ENCODE measurements around the gene CGN.

GRCh38 chr1:151524736-151525135, 13.5 kb downstream of the CGN start:
- TF ChIP-seq MYNN (tag by site-specific recombination; IDR thresholded peaks at IDR 0.05; ENCODE audit: borderline replicate concordance) = no peak
- TF ChIP-seq CTCF (tag by site-specific recombination; IDR thresholded peaks at IDR 0.05) = no peak
- TF ChIP-seq YY1 (tag by site-specific recombination; IDR thresholded peaks at IDR 0.05) = no peak
- no peak for TF ChIP-seq ZNF830 (tag by site-specific recombination; IDR thresholded peaks at IDR 0.05; ENCODE audit: low read depth)
- TF ChIP-seq HOXA7 (CRISPR knock-in tag; IDR thresholded peaks at IDR 0.05; ENCODE audit: borderline replicate concordance) = no peak
- no peak for TF ChIP-seq ATF2 (tag by site-specific recombination; IDR thresholded peaks at IDR 0.05; ENCODE audit: low read depth)
- TF ChIP-seq GLI4 (tag by site-specific recombination; IDR thresholded peaks at IDR 0.05) = no peak
- no peak for TF ChIP-seq REST (tag by site-specific recombination; IDR thresholded peaks at IDR 0.05)
- no peak for TF ChIP-seq PRDM1 (tag by site-specific recombination; IDR thresholded peaks at IDR 0.05)

Measured in HEK293 (cell line).